Spinal cord (tissue), 10 donors: Measurements from ENCODE around the gene TUSC1. TPM values are rescaled to one million over a fixed set of nuclear protein-coding genes. Genes with fewer than 3 reads are reported as not detected.
"Not testable (repeated sequence)": the region's sequence is repeated elsewhere in the genome, so short reads cannot be mapped to it uniquely, and the experiment has no call there.

Experiments used
- DNase-seq, 6 donors: peaks; one replicate each; pipeline versions ENCODE4 v3.0.0 to v3.0.0-alpha.2; 2013 to 2015; ENCODE audit warnings: low spot score in 6 of 6, low read depth in 4 of 6
- H3K27ac ChIP-seq: one replicate; pipeline ENCODE4 v1.5.1; 2013; ENCODE audit warnings: low read depth, low read length, control low read depth
- H3K27me3 ChIP-seq: one replicate; pipeline ENCODE4 v1.6.1; 2013; ENCODE audit warnings: low read length; ENCODE audit not compliant: control insufficient read depth, insufficient read depth
- H3K36me3 ChIP-seq: one replicate; pipeline ENCODE4 v1.6.1; 2013; ENCODE audit warnings: low read length; ENCODE audit not compliant: control insufficient read depth, insufficient read depth
- H3K4me1 ChIP-seq: one replicate; pipeline ENCODE4 v1.6.1; 2013; ENCODE audit warnings: low read length; ENCODE audit not compliant: control insufficient read depth, insufficient read depth
- H3K4me3 ChIP-seq: one replicate; pipeline ENCODE4 v1.5.1; 2013; ENCODE audit warnings: low read depth, low read length, control low read depth
- H3K9me3 ChIP-seq: one replicate; pipeline ENCODE4 v1.6.1; 2013; ENCODE audit warnings: low read length; ENCODE audit not compliant: control insufficient read depth, insufficient read depth
- WGBS: methylation state at CpG from one replicate; pipeline ENCODE4 v1.1.5; 2013; ENCODE audit warnings: missing lambda C conversion rate; ENCODE audit not compliant: insufficient coverage; 5-methylcytosine and 5-hydroxymethylcytosine counted together
- long read RNA-seq, 4 donors: transcript quantifications; one replicate each; lab custom pipeline, GENCODE V29; 2026
- polyA plus RNA-seq, 2 donors: library from polyadenylated mRNA; unstranded; fragments of 120-200 nt; gene quantifications; one replicate each; pipeline ENCODE4 v1.2.1, GENCODE V29; 2013; ENCODE audit not compliant: insufficient read length in 2 of 2
- total RNA-seq, 2 donors: library from RNA; depleted of rRNA in 1 of 2; stranded (reverse); fragments of 120-200 nt in 1 of 2; fragments of >200 nt in 1 of 2; gene quantifications; one replicate each; pipeline versions ENCODE4 v1.2.3 to v1.2.4, GENCODE V29; 2013 to 2014
- donor health status: healthy.

TUSC1 gene
- total RNA-seq = 10 to 100 TPM; 12.8 to 16.5 TPM
- 10 to 100 TPM; 24.8 to 26.7 TPM for polyA plus RNA-seq
- long read RNA-seq, donor 1, transcript TUSC1-201 (1 exons, 2,052 nt) = major isoform, 56 of 56 reads
- long read RNA-seq, donor 1, partial matches to known transcripts = 0 of 56 reads
- long read RNA-seq, donor 1, other reads (novel, unspliced or antisense) = 0 of 56 reads
- long read RNA-seq, donor 2, transcript TUSC1-201 (1 exons, 2,052 nt) = major isoform, 31 of 31 reads
- long read RNA-seq, donor 2, partial matches to known transcripts = 0 of 31 reads
- long read RNA-seq, donor 2, other reads (novel, unspliced or antisense) = 0 of 31 reads
- long read RNA-seq, donor 3, transcript TUSC1-201 (1 exons, 2,052 nt) = major isoform, 29 of 29 reads
- long read RNA-seq, donor 3, partial matches to known transcripts = 0 of 29 reads
- long read RNA-seq, donor 3, other reads (novel, unspliced or antisense) = 0 of 29 reads
- long read RNA-seq, donor 4, transcript TUSC1-201 (1 exons, 2,052 nt) = major isoform, 68 of 68 reads
- long read RNA-seq, donor 4, partial matches to known transcripts = 0 of 68 reads
- long read RNA-seq, donor 4, other reads (novel, unspliced or antisense) = 0 of 68 reads

GRCh38 chr9:25678147-25678666 lies at the start of gene TUSC1:
Gene TUSC1 (minus strand): TSS chr9:25678444. CDS start chr9:25678312, 132 bp downstream.
- H3K27ac ChIP-seq = peak within 1 kb of the TSS; percentile 92
- no peaks in the 10 kb centered on the region for H3K9me3 ChIP-seq
- H3K4me3 ChIP-seq = peak within 1 kb of the TSS; percentile 79
- 0% methylated on average over 57 of the region's 57 CpGs for WGBS
- no peaks in the 10 kb centered on the region for H3K27me3 ChIP-seq
- no peaks in the 10 kb centered on the region for H3K36me3 ChIP-seq
- peak; percentile 59 to 93 (median 66) for DNase-seq
- peaks cover 9% of the 10 kb centered on the region for H3K4me1 ChIP-seq

- H3K9me3 ChIP-seq = no peaks in the 10 kb centered on the region
- WGBS = 85% methylated on average over 2 of the region's 2 CpGs
- no peak overlapping the region for H3K27ac ChIP-seq
- no peak overlapping the region for H3K4me3 ChIP-seq
- no peaks in the 10 kb centered on the region for H3K36me3 ChIP-seq
- DNase-seq = no peak
- H3K4me1 ChIP-seq = no peaks in the 10 kb centered on the region
- no peaks in the 10 kb centered on the region for H3K27me3 ChIP-seq
These were observed 48.7 kb upstream of the TUSC1 start for GRCh38 chr9:25726871-25727410.

GRCh38 chr9:25724424-25724823 lies 46.2 kb upstream of the TUSC1 start:
- no CpG with 5 or more reads among the region's 3 CpGs for WGBS
- Histone ChIP-seq H3K9me3 (no peaks in the 10 kb centered on the region), H3K27me3 (no peaks in the 10 kb centered on the region), H3K27ac (no peak overlapping the region), H3K4me3 (no peak overlapping the region), H3K36me3 (no peaks in the 10 kb centered on the region), H3K4me1 (no peaks in the 10 kb centered on the region)
- DNase-seq = no peak

- WGBS = 80% methylated on average over 2 of the region's 6 CpGs
- H3K4me3 ChIP-seq = no peak overlapping the region
- no peaks in the 10 kb centered on the region for H3K36me3 ChIP-seq
- H3K27me3 ChIP-seq = no peaks in the 10 kb centered on the region
- no peaks in the 10 kb centered on the region for H3K9me3 ChIP-seq
- no peaks in the 10 kb centered on the region for H3K4me1 ChIP-seq
- DNase-seq = peak in 5 of 6 donors; percentile 11 to 86 (median 23)
- H3K27ac ChIP-seq = no peak overlapping the region
These were observed 38.1 kb upstream of the TUSC1 start for GRCh38 chr9:25716220-25716872.

GRCh38 chr9:25709941-25710340 lies 31.7 kb upstream of the TUSC1 start:
- H3K27me3 ChIP-seq = no peaks in the 10 kb centered on the region
- H3K4me1 ChIP-seq = no peaks in the 10 kb centered on the region
- no peak overlapping the region for H3K27ac ChIP-seq
- H3K36me3 ChIP-seq = no peaks in the 10 kb centered on the region
- no peaks in the 10 kb centered on the region for H3K9me3 ChIP-seq
- DNase-seq = peak in 1 of 6 donors; percentile 77
- no peak overlapping the region for H3K4me3 ChIP-seq

- no CpG with 5 or more reads among the region's 4 CpGs for WGBS
- Histone ChIP-seq H3K27ac (no peak overlapping the region), H3K9me3 (no peaks in the 10 kb centered on the region), H3K4me1 (no peaks in the 10 kb centered on the region), H3K4me3 (no peak overlapping the region), H3K36me3 (no peaks in the 10 kb centered on the region), H3K27me3 (no peaks in the 10 kb centered on the region)
- DNase-seq = no peak
These were observed 26.6 kb upstream of the TUSC1 start for GRCh38 chr9:25704800-25705199.

GRCh38 chr9:25703701-25704357 lies 25.6 kb upstream of the TUSC1 start:
- H3K9me3 ChIP-seq = no peaks in the 10 kb centered on the region
- 71% methylated on average over 2 of the region's 2 CpGs for WGBS
- H3K4me3 ChIP-seq = no peak overlapping the region
- no peaks in the 10 kb centered on the region for H3K4me1 ChIP-seq
- DNase-seq = peak in 1 of 6 donors; percentile 84
- no peak overlapping the region for H3K27ac ChIP-seq
- H3K27me3 ChIP-seq = no peaks in the 10 kb centered on the region
- no peaks in the 10 kb centered on the region for H3K36me3 ChIP-seq

- Histone ChIP-seq H3K4me3 (no peak overlapping the region), H3K27ac (no peak overlapping the region), H3K4me1 (no peaks in the 10 kb centered on the region), H3K27me3 (no peaks in the 10 kb centered on the region), H3K9me3 (no peaks in the 10 kb centered on the region), H3K36me3 (no peaks in the 10 kb centered on the region)
- no CpG with 5 or more reads among the region's 3 CpGs for WGBS
- no peak for DNase-seq
These were observed 24.3 kb upstream of the TUSC1 start for GRCh38 chr9:25702536-25702935.

- WGBS = 100% methylated on average over 1 of the region's 3 CpGs
- not testable (repeated sequence) for H3K9me3 ChIP-seq
These were observed 22.7 kb upstream of the TUSC1 start for GRCh38 chr9:25700899-25701298.

More at GRCh38 chr9:25700899-25701298, 22.7 kb upstream of the TUSC1 start:
- not testable (repeated sequence) for H3K27ac ChIP-seq, H3K4me1 ChIP-seq, H3K36me3 ChIP-seq, H3K27me3 ChIP-seq, DNase-seq, H3K4me3 ChIP-seq
